GM12878 (cell line): Measurements from ENCODE around the gene SCG3. TPM values are rescaled to one million over a fixed set of nuclear protein-coding genes. Genes with fewer than 3 reads are reported as not detected.

ENCODE experiments used
- ATAC-seq: fragments of 200-7000 bp; cut with Tn5 transposase; 3 replicates; pipeline ENCODE4 v1.9.1; 2020; ENCODE audit warnings: mild to moderate bottlenecking, moderate library complexity
- BruUV-seq: library from RNA; stranded (reverse); fragments of 400-500 nt; replicated peaks from 2 replicates; lab custom pipeline; 2021; lab: Mats Ljungman, UMichigan
- CTCF ChIA-PET: fragments of 300-600 bp; sonication (Branson Sonifier 250); formaldehyde crosslinking; extraction: SDS; loops from one replicate; lab custom pipeline; 2021; ENCODE audit warnings: inconsistent platforms; lab: Yijun Ruan, JAX
- POLR2A ChIA-PET: fragments of 350-600 bp; formaldehyde crosslinking; extraction: SDS; loops from one replicate; lab custom pipeline; 2021; ENCODE audit warnings: inconsistent platforms; lab: Charles Lee
- RAD21 ChIA-PET: fragments of 300-600 bp; sonication (Branson Sonifier 250); formaldehyde crosslinking; loops from one replicate; lab custom pipeline; 2023; ENCODE audit warnings: antibody characterized with exemption; ENCODE audit not compliant: unreplicated experiment; lab: Charles Lee
- SMC1A ChIA-PET: fragments of 300-600 bp; sonication (Branson Sonifier 250); formaldehyde crosslinking; loops from one replicate; lab custom pipeline; 2023; ENCODE audit not compliant: unreplicated experiment, uncharacterized antibody; lab: Charles Lee
- DNase-seq: peaks from one replicate; pipeline ENCODE4 v3.0.0-alpha.2; 2011; ENCODE audit warnings: low read depth, low spot score
- FAIRE-seq: peaks from 3 replicates; lab custom pipeline; 2011; peaks lifted over from hg19 to GRCh38; lab: Jason Lieb, UNC
- H2AFZ ChIP-seq: 2 replicates; pipeline ENCODE4 v1.6.0; 2011; ENCODE audit warnings: low read depth, low read length, control low read depth; ENCODE audit not compliant: control insufficient read depth
- H3K27ac ChIP-seq: 2 replicates; pipeline ENCODE4 v1.5.1; 2011; ENCODE audit warnings: control low read depth; ENCODE audit not compliant: control insufficient read depth, insufficient read depth
- H3K27me3 ChIP-seq, 2 experiments: replicated peaks in 1 of 2; 2 replicates each; pipeline versions ENCODE4 v1.6.0 to v1.6.1; 2011; ENCODE audit warnings: low read length in 1 of 2; ENCODE audit not compliant: control insufficient read depth in 2 of 2, insufficient read depth in 2 of 2
- H3K36me3 ChIP-seq, 2 experiments: 2 replicates each; pipeline ENCODE4 v1.5.1; 2011; ENCODE audit warnings: low read length in 1 of 2; ENCODE audit not compliant: control insufficient read depth in 2 of 2, insufficient read depth in 2 of 2
- H3K4me1 ChIP-seq: 2 replicates; pipeline ENCODE4 v1.6.1; 2011; ENCODE audit warnings: mild to moderate bottlenecking, low read length, moderate library complexity, mixed read lengths; ENCODE audit not compliant: control insufficient read depth, insufficient read depth
- H3K4me2 ChIP-seq: 2 replicates; pipeline ENCODE4 v1.6.0; 2011; ENCODE audit warnings: control low read depth; ENCODE audit not compliant: control insufficient read depth, insufficient read depth
- H3K4me3 ChIP-seq: fragments of 200-600 bp; sonication (generic); 2 replicates; pipeline ENCODE4 v1.5.1; 2016
- H3K79me2 ChIP-seq: 2 replicates; pipeline ENCODE4 v1.6.0; 2011; ENCODE audit warnings: low read length; ENCODE audit not compliant: control insufficient read depth, insufficient read depth
- H3K9ac ChIP-seq: 2 replicates; pipeline ENCODE4 v1.8.0; 2011; ENCODE audit warnings: low read length, control low read depth, mixed read lengths; ENCODE audit not compliant: control insufficient read depth, insufficient read depth
- H3K9me3 ChIP-seq: replicated peaks from 3 replicates; pipeline ENCODE4 v1.5.1; 2011; ENCODE audit warnings: mild to moderate bottlenecking, low read length; ENCODE audit not compliant: control insufficient read depth, insufficient read depth
- H4K20me1 ChIP-seq: 2 replicates; pipeline ENCODE4 v1.6.0; 2011; ENCODE audit not compliant: control insufficient read depth, insufficient read depth
- ASH2L ChIP-seq: fragments of 300-600, 200-600 bp; sonication (generic); IDR thresholded peaks from 2 replicates; pipeline ENCODE4 v1.6.1; 2017; ENCODE audit warnings: low read depth, mild to moderate bottlenecking, borderline replicate concordance
- CBX3 ChIP-seq: fragments of 200-600 bp; sonication (generic); IDR thresholded peaks from 2 replicates; pipeline ENCODE4 v1.6.1; 2016; ENCODE audit warnings: low read depth, borderline replicate concordance
- CEBPB ChIP-seq, 2 experiments: fragments of 150-350 bp in 1 of 2; IDR thresholded peaks; 2 replicates each; pipeline ENCODE4 v1.6.1; 2012 to 2014; ENCODE audit warnings: low read depth in 2 of 2, low read length in 2 of 2, borderline replicate concordance in 1 of 2, inconsistent platforms in 1 of 2
- EP300 ChIP-seq, 2 experiments: fragments of 150-350 bp in 1 of 2; IDR thresholded peaks; 2 replicates each; pipeline ENCODE4 v1.6.1; 2011 to 2012; ENCODE audit warnings: low read depth in 2 of 2, low read length in 2 of 2, borderline replicate concordance in 1 of 2, improper control_type of control experiment in 1 of 2, inconsistent platforms in 1 of 2; ENCODE audit not compliant: control insufficient read depth in 1 of 2
- EZH2 ChIP-seq: IDR thresholded peaks from 2 replicates; pipeline ENCODE4 v1.6.1; 2012; ENCODE audit warnings: low read depth, mild to moderate bottlenecking, control low read depth, inconsistent platforms, low read length, borderline replicate concordance; ENCODE audit not compliant: control insufficient read depth
- MXI1 ChIP-seq: fragments of 150-350 bp; IDR thresholded peaks from 2 replicates; pipeline ENCODE4 v1.6.1; 2011; ENCODE audit warnings: low read depth, mild to moderate bottlenecking, inconsistent platforms, low read length, improper control_type of control experiment
- SMC3 ChIP-seq: IDR thresholded peaks from 2 replicates; pipeline ENCODE4 v1.6.1; 2011; ENCODE audit warnings: low read length, improper control_type of control experiment, borderline replicate concordance
- ZNF274 ChIP-seq: IDR thresholded peaks from one replicate; pipeline ENCODE4 v1.8.0; 2011; ENCODE audit not compliant: insufficient read length, insufficient read depth
- WGBS: methylation state at CpG from one replicate; pipeline ENCODE4 v1.1.6; 2016; ENCODE audit warnings: low lambda C conversion rate; ENCODE audit not compliant: insufficient replicate concordance, insufficient coverage; ENCODE audit errors: missing lambda C conversion rate; 5-methylcytosine and 5-hydroxymethylcytosine counted together
- in situ Hi-C: fragments of 300-500 bp; cut with MboI; formaldehyde crosslinking; loops from 9 replicates; pipeline ENCODE4 v1.14.3; 2018; ENCODE audit warnings: mixed read lengths
- intact Hi-C: fragments of 100-400 bp; cut with micrococcal nuclease; formaldehyde crosslinking; loops from one replicate; pipeline ENCODE4 v1.14.2; 2022; ENCODE audit not compliant: unreplicated experiment
- polyA plus RNA-seq, 11 experiments: library from polyadenylated mRNA; depleted of rRNA in 4 of 11; unstranded in 6 of 11; stranded (reverse) in 5 of 11; fragments of >200 nt; fragmentation: Nextera tagmentation in 4 of 11; fragmentation: Illumina TruSeq in 1 of 11; extraction: Ambion mirVana in 4 of 11; extraction: Trizol in 1 of 11; gene quantifications; 1 replicate in 1 of 11; 2 replicates in 10 of 11; pipeline versions ENCODE4 v1.2.1 to v1.2.3, GENCODE V29; 2011 to 2016; ENCODE audit warnings: inconsistent platforms in 2 of 11, missing spikeins in 2 of 11, low read depth in 1 of 11
- total RNA-seq, 4 experiments: library from RNA; depleted of rRNA in 3 of 4; stranded (reverse); fragments of >200 nt in 3 of 4; fragmentation: Illumina TruSeq in 1 of 4; extraction: Trizol in 1 of 4; gene quantifications; 2 replicates each; pipeline versions ENCODE4 v1.2.1 to v1.2.3, GENCODE V29; 2013 to 2021
- TF ChIP-seq, protein P1 (sequence below): fragments of 450-650 bp; IDR thresholded peaks from 2 replicates; pipeline ENCODE4 v1.6.1; 2017; ENCODE audit warnings: mild to moderate bottlenecking
- TF ChIP-seq, protein P2 (sequence below): IDR thresholded peaks from 2 replicates; pipeline ENCODE4 v1.6.1; 2011; ENCODE audit warnings: mild to moderate bottlenecking, low read depth, low read length, moderate library complexity; ENCODE audit not compliant: insufficient replicate concordance
- TF ChIP-seq, protein P3 (sequence below): fragments of 450-650 bp; conservative IDR thresholded peaks from 2 replicates; pipeline ENCODE4 v1.6.1; 2017; ENCODE audit warnings: mild to moderate bottlenecking, moderate library complexity
- TF ChIP-seq, protein P4 (sequence below): fragments of 450-650 bp; IDR thresholded peaks from 2 replicates; pipeline ENCODE4 v1.6.1; 2017; ENCODE audit warnings: mild to moderate bottlenecking, low read depth, inconsistent platforms; ENCODE audit not compliant: poor library complexity, severe bottlenecking

The SCG3 gene
- total and polyA plus RNA-seq, 10 of the 15 experiments (the other 5 are each of a cell fraction or from before 2014, with no cell fraction given), result 0.03 to 0.15 (median 0.04) TPM; not detected in 7

DNA sequence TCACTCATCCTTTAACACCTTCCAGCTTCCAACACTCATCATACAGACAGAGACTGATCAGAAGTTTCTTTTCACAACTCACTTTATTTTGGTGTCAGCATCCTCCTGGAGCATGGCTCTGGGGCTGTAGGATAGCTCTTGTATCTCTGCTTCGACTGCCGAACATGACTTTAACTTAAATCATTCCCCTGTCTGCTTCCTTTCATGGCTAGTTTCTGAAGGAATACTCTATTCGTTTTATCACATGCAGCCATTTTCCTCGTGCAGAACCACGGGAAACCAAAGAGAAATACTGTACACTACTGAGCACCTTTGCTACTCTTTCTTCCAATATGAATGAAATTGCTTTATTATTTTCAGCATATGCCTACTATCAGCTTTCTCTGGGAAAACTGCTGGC is 68.0 kb downstream of the SCG3 start:
- no peak for DNase-seq
- H3K4me3 ChIP-seq, result no peak overlapping the region
- intact Hi-C loops, result no loop called here
- H3K4me1 ChIP-seq, result no peaks in the 10 kb centered on the region
- no peaks in the 10 kb centered on the region for H4K20me1 ChIP-seq
- peaks cover 0 to 2% of the 10 kb centered on the region in 2 experiments; a peak in 1 of 4 replicates for H3K27me3 ChIP-seq
- no peaks in the 10 kb centered on the region for H3K36me3 ChIP-seq
- BruUV-seq, result no TSS peak
- ChIA-PET POLR2A (no interaction called here), RAD21 (no interaction called here), CTCF (interaction anchor here (0.5 to 1.4 kb wide), 2 partner anchors 99 to 684 kb away, joined by 4 to 9 read pairs; no protein-coding TSS in a partner anchor), SMC1A (interaction anchor here (0.7 to 0.9 kb wide), 3 partner anchors 11 to 99 kb away, joined by 3 read pairs; no protein-coding TSS in a partner anchor)
- no peak for FAIRE-seq
- no peak overlapping the region for H3K4me2 ChIP-seq
- no peak overlapping the region for H3K27ac ChIP-seq
- ATAC-seq, result no peak
- in situ Hi-C loops, result no loop called here
- no peaks in the 10 kb centered on the region for H3K9me3 ChIP-seq
- H3K79me2 ChIP-seq, result no peaks in the 10 kb centered on the region
- no peak overlapping the region for H3K9ac ChIP-seq
- no peak overlapping the region for H2AFZ ChIP-seq
- 91% methylated on average over 5 of the region's 5 CpGs for WGBS
- TF ChIP-seq, protein P1, sequence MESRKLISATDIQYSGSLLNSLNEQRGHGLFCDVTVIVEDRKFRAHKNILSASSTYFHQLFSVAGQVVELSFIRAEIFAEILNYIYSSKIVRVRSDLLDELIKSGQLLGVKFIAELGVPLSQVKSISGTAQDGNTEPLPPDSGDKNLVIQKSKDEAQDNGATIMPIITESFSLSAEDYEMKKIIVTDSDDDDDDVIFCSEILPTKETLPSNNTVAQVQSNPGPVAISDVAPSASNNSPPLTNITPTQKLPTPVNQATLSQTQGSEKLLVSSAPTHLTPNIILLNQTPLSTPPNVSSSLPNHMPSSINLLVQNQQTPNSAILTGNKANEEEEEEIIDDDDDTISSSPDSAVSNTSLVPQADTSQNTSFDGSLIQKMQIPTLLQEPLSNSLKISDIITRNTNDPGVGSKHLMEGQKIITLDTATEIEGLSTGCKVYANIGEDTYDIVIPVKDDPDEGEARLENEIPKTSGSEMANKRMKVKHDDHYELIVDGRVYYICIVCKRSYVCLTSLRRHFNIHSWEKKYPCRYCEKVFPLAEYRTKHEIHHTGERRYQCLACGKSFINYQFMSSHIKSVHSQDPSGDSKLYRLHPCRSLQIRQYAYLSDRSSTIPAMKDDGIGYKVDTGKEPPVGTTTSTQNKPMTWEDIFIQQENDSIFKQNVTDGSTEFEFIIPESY, result no peak
- TF ChIP-seq, protein P2, sequence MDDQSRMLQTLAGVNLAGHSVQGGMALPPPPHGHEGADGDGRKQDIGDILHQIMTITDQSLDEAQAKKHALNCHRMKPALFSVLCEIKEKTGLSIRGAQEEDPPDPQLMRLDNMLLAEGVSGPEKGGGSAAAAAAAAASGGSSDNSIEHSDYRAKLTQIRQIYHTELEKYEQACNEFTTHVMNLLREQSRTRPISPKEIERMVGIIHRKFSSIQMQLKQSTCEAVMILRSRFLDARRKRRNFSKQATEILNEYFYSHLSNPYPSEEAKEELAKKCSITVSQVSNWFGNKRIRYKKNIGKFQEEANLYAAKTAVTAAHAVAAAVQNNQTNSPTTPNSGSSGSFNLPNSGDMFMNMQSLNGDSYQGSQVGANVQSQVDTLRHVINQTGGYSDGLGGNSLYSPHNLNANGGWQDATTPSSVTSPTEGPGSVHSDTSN, result no peak
- TF ChIP-seq MXI1, result no peak
- TF ChIP-seq CBX3, result no peak
- TF ChIP-seq SMC3, result no peak
- no peak for TF ChIP-seq EZH2
- no peak for TF ChIP-seq EP300 (IDR thresholded peaks at IDR 0.05; ENCODE audit: borderline replicate concordance in 1 of 2, control insufficient read depth in 1 of 2, low read depth in 2 of 2, low read length in 2 of 2)
- TF ChIP-seq, protein P3, sequence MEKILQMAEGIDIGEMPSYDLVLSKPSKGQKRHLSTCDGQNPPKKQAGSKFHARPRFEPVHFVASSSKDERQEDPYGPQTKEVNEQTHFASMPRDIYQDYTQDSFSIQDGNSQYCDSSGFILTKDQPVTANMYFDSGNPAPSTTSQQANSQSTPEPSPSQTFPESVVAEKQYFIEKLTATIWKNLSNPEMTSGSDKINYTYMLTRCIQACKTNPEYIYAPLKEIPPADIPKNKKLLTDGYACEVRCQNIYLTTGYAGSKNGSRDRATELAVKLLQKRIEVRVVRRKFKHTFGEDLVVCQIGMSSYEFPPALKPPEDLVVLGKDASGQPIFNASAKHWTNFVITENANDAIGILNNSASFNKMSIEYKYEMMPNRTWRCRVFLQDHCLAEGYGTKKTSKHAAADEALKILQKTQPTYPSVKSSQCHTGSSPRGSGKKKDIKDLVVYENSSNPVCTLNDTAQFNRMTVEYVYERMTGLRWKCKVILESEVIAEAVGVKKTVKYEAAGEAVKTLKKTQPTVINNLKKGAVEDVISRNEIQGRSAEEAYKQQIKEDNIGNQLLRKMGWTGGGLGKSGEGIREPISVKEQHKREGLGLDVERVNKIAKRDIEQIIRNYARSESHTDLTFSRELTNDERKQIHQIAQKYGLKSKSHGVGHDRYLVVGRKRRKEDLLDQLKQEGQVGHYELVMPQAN, result no peak
- TF ChIP-seq, protein P4, sequence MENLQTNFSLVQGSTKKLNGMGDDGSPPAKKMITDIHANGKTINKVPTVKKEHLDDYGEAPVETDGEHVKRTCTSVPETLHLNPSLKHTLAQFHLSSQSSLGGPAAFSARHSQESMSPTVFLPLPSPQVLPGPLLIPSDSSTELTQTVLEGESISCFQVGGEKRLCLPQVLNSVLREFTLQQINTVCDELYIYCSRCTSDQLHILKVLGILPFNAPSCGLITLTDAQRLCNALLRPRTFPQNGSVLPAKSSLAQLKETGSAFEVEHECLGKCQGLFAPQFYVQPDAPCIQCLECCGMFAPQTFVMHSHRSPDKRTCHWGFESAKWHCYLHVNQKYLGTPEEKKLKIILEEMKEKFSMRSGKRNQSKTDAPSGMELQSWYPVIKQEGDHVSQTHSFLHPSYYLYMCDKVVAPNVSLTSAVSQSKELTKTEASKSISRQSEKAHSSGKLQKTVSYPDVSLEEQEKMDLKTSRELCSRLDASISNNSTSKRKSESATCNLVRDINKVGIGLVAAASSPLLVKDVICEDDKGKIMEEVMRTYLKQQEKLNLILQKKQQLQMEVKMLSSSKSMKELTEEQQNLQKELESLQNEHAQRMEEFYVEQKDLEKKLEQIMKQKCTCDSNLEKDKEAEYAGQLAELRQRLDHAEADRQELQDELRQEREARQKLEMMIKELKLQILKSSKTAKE, result no peak
- TF ChIP-seq ASH2L, result no peak
- TF ChIP-seq CEBPB (IDR thresholded peaks at IDR 0.05; ENCODE audit: borderline replicate concordance in 1 of 2, low read depth in 2 of 2, low read length in 2 of 2), result no peak
- no peak for TF ChIP-seq ZNF274
